ENCODE measurements around the gene NDUFAF2.

NDUFAF2 gene

GRCh38 chr5:61168951-61169350, 223.9 kb downstream of the NDUFAF2 start:
- Histone ChIP-seq H3K9ac (ENCODE audit: low read depth, low read length) (no peak overlapping the region), H3K27ac (ENCODE audit: low read length) (no peak overlapping the region), H3K4me2 (ENCODE audit: insufficient read depth, low read length) (no peak overlapping the region), H2AFZ (ENCODE audit: low read depth, low read length) (no peak overlapping the region), H3K4me3 (ENCODE audit: low read depth in 1 of 2, low read length in 2 of 2) (no peak overlapping the region), H3K79me2 (ENCODE audit: insufficient read depth, low read length) (no peaks in the 10 kb centered on the region), H3K4me1 (ENCODE audit: insufficient read depth, low read length) (no peaks in the 10 kb centered on the region), H3K9me3 (ENCODE audit: insufficient read depth, low read length, severe bottlenecking) (no peaks in the 10 kb centered on the region), H4K20me1 (ENCODE audit: insufficient read depth, low read length) (no peaks in the 10 kb centered on the region), H3K27me3 (ENCODE audit: insufficient read depth, low read length, poor library complexity) (no peaks in the 10 kb centered on the region), H3K36me3 (ENCODE audit: insufficient read depth, low read length) (no peaks in the 10 kb centered on the region)
- ATAC-seq (ENCODE audit: insufficient read depth, low read depth) (no peak), DNase-seq (no peak)
- TF ChIP-seq EZH2 (IDR thresholded peaks at IDR 0.05; ENCODE audit: borderline replicate concordance, low read depth, low read length, severe bottlenecking) (no peak), CTCF (IDR thresholded peaks at IDR 0.05; ENCODE audit: borderline replicate concordance, extremely low read depth, low read length, poor library complexity, severe bottlenecking) (no peak)

DNA sequence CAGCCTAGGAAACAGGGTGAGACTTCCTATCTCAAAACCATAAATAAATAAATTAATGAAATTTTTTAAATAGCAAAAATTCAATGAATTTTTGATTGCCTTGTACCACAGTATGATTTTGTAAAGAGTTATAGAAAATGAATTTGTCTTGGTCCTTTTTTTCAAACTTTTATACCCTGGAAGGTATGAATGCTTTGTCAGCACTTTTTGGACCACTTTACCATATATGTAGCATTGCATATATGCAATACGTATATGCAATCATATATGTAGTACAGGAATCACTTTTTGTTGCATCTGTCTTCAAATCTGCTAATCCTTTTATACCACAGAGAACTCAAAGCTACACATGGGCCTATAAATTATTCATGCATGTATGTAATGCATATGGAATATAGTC, 226.5 kb downstream of the NDUFAF2 start:
- TF ChIP-seq EZH2 (IDR thresholded peaks at IDR 0.05; ENCODE audit: borderline replicate concordance, low read depth, low read length, severe bottlenecking) (no peak), CTCF (IDR thresholded peaks at IDR 0.05; ENCODE audit: borderline replicate concordance, extremely low read depth, low read length, poor library complexity, severe bottlenecking) (no peak)
- no peak for ATAC-seq (ENCODE audit: insufficient read depth, low read depth)
- Histone ChIP-seq H3K27me3 (ENCODE audit: insufficient read depth, low read length, poor library complexity) (no peaks in the 10 kb centered on the region), H3K79me2 (ENCODE audit: insufficient read depth, low read length) (no peaks in the 10 kb centered on the region), H3K4me2 (ENCODE audit: insufficient read depth, low read length) (no peak overlapping the region), H3K4me3 (ENCODE audit: low read depth in 1 of 2, low read length in 2 of 2) (no peak overlapping the region), H3K9ac (ENCODE audit: low read depth, low read length) (no peak overlapping the region), H3K9me3 (ENCODE audit: insufficient read depth, low read length, severe bottlenecking) (no peaks in the 10 kb centered on the region), H2AFZ (ENCODE audit: low read depth, low read length) (no peak overlapping the region), H3K36me3 (ENCODE audit: insufficient read depth, low read length) (no peaks in the 10 kb centered on the region), H3K4me1 (ENCODE audit: insufficient read depth, low read length) (no peaks in the 10 kb centered on the region), H4K20me1 (ENCODE audit: insufficient read depth, low read length) (no peaks in the 10 kb centered on the region), H3K27ac (ENCODE audit: low read length) (no peak overlapping the region)
- no peak for DNase-seq

- no peak overlapping the region for H3K4me3 ChIP-seq (ENCODE audit: low read depth in 1 of 2, low read length in 2 of 2)
- no peaks in the 10 kb centered on the region for H3K27me3 ChIP-seq (ENCODE audit: insufficient read depth, low read length, poor library complexity)
- H3K79me2 ChIP-seq (ENCODE audit: insufficient read depth, low read length) = no peaks in the 10 kb centered on the region
- ATAC-seq (ENCODE audit: insufficient read depth, low read depth) (no peak), DNase-seq (no peak)
- no peak overlapping the region for H3K27ac ChIP-seq (ENCODE audit: low read length)
- no peaks in the 10 kb centered on the region for H3K36me3 ChIP-seq (ENCODE audit: insufficient read depth, low read length)
- no peak overlapping the region for H2AFZ ChIP-seq (ENCODE audit: low read depth, low read length)
- no peak overlapping the region for H3K9ac ChIP-seq (ENCODE audit: low read depth, low read length)
- peaks cover 13% of the 10 kb centered on the region for H3K4me1 ChIP-seq (ENCODE audit: insufficient read depth, low read length)
- H4K20me1 ChIP-seq (ENCODE audit: insufficient read depth, low read length) = no peaks in the 10 kb centered on the region
- TF ChIP-seq EZH2 (IDR thresholded peaks at IDR 0.05; ENCODE audit: borderline replicate concordance, low read depth, low read length, severe bottlenecking) (no peak), CTCF (IDR thresholded peaks at IDR 0.05; ENCODE audit: borderline replicate concordance, extremely low read depth, low read length, poor library complexity, severe bottlenecking) (no peak)
- H3K9me3 ChIP-seq (ENCODE audit: insufficient read depth, low read length, severe bottlenecking) = no peaks in the 10 kb centered on the region
- no peak overlapping the region for H3K4me2 ChIP-seq (ENCODE audit: insufficient read depth, low read length)
These were observed 231.6 kb downstream of the NDUFAF2 start for GRCh38 chr5:61176631-61177030.

- DNase-seq (no peak), ATAC-seq (ENCODE audit: insufficient read depth, low read depth) (no peak)
- no peak overlapping the region for H3K9ac ChIP-seq (ENCODE audit: low read depth, low read length)
- peaks cover 17% of the 10 kb centered on the region for H3K4me1 ChIP-seq (ENCODE audit: insufficient read depth, low read length)
- no peaks in the 10 kb centered on the region for H3K79me2 ChIP-seq (ENCODE audit: insufficient read depth, low read length)
- no peak overlapping the region for H3K4me2 ChIP-seq (ENCODE audit: insufficient read depth, low read length)
- no peak overlapping the region for H3K4me3 ChIP-seq (ENCODE audit: low read depth in 1 of 2, low read length in 2 of 2)
- H3K27ac ChIP-seq (ENCODE audit: low read length) = no peak overlapping the region
- no peaks in the 10 kb centered on the region for H4K20me1 ChIP-seq (ENCODE audit: insufficient read depth, low read length)
- no peaks in the 10 kb centered on the region for H3K36me3 ChIP-seq (ENCODE audit: insufficient read depth, low read length)
- TF ChIP-seq CTCF (IDR thresholded peaks at IDR 0.05; ENCODE audit: borderline replicate concordance, extremely low read depth, low read length, poor library complexity, severe bottlenecking) (no peak), EZH2 (IDR thresholded peaks at IDR 0.05; ENCODE audit: borderline replicate concordance, low read depth, low read length, severe bottlenecking) (no peak)
- H3K27me3 ChIP-seq (ENCODE audit: insufficient read depth, low read length, poor library complexity) = no peaks in the 10 kb centered on the region
- H2AFZ ChIP-seq (ENCODE audit: low read depth, low read length) = no peak overlapping the region
- no peaks in the 10 kb centered on the region for H3K9me3 ChIP-seq (ENCODE audit: insufficient read depth, low read length, severe bottlenecking)
These were observed 232.1 kb downstream of the NDUFAF2 start for GRCh38 chr5:61177070-61177469.
